Ascending aorta (tissue), 2 donors: Measurements from ENCODE around the gene ARAF. TPM values are rescaled to one million over a fixed set of nuclear protein-coding genes. Genes with fewer than 3 reads are reported as not detected.

Experiments used
- DNase-seq, 2 donors: peaks; one replicate each; pipeline ENCODE4 v3.0.0-alpha.2; 2019; ENCODE audit warnings: low spot score in 2 of 2
- H3K27ac ChIP-seq, 2 donors: fragments of 200-600 bp; sonication (generic); one replicate each; pipeline ENCODE4 v1.5.1; 2016 to 2017; ENCODE audit warnings: mild to moderate bottlenecking in 1 of 2
- H3K27me3 ChIP-seq: fragments of 200-600 bp; sonication (generic); one replicate; pipeline ENCODE4 v1.5.1; 2017
- H3K36me3 ChIP-seq, 2 donors: fragments of 200-600 bp; sonication (generic); one replicate each; pipeline ENCODE4 v1.5.1; 2016
- H3K4me1 ChIP-seq, 2 donors: fragments of 200-600 bp; sonication (generic); one replicate each; pipeline ENCODE4 v1.5.1; 2016 to 2017; ENCODE audit warnings: mild to moderate bottlenecking in 1 of 2
- H3K4me3 ChIP-seq, 2 donors: fragments of 200-600 bp; sonication (generic); one replicate each; pipeline ENCODE4 v1.5.1; 2016 to 2017; ENCODE audit warnings: mild to moderate bottlenecking in 1 of 2
- H3K9me3 ChIP-seq, 2 donors: fragments of 200-600 bp; sonication (generic); one replicate each; pipeline ENCODE4 v1.5.1; 2016
- CTCF ChIP-seq, 3 experiments: fragments of 200-600 bp in 2 of 3; fragments of 450-650 bp in 1 of 3; sonication (generic) in 2 of 3; IDR thresholded peaks; one replicate each; pipeline ENCODE4 v1.5.1; 2016 to 2019; ENCODE audit warnings: antibody characterized with exemption in 3 of 3, mild to moderate bottlenecking in 1 of 3, moderate library complexity in 1 of 3
- intact Hi-C: fragments of 100-400 bp; cut with DNase I; formaldehyde crosslinking; loops from one replicate; pipeline ENCODE4 v1.15.1; 2023
- total RNA-seq: library from RNA; depleted of rRNA; stranded (reverse); fragments of >200 nt; gene quantifications from one replicate; pipeline ENCODE4 v1.1.0, GENCODE V29; 2016

The ARAF gene
- total RNA-seq, 1 donor from 2014 or later = 56.1 TPM

- no peak for DNase-seq
- no peak overlapping the region for H3K4me3 ChIP-seq
- no peaks in the 10 kb centered on the region for H3K27me3 ChIP-seq
- intact Hi-C loops = loop anchor here (10.0 kb wide), 1 partner anchor 266 kb away; the partner anchor contains the start of gene ZNF81
- no peaks in the 10 kb centered on the region for H3K9me3 ChIP-seq
- TF ChIP-seq CTCF (IDR thresholded peaks at IDR 0.05) = peak in 2 of 3 experiments; percentile 30 to 43
- peaks cover 21 to 35% of the 10 kb centered on the region in 2 donors for H3K36me3 ChIP-seq
- H3K27ac ChIP-seq = no peak overlapping the region
- no peaks in the 10 kb centered on the region for H3K4me1 ChIP-seq
Observed at GRCh38 chrX:47568656-47569295, 7.8 kb downstream of the ARAF start.

- Histone ChIP-seq H3K4me3 (no peak overlapping the region), H3K4me1 (peaks cover 0 to 3% of the 10 kb centered on the region in 2 donors), H3K36me3 (peaks cover 14 to 35% of the 10 kb centered on the region in 2 donors), H3K9me3 (no peaks in the 10 kb centered on the region), H3K27ac (no peak overlapping the region), H3K27me3 (no peaks in the 10 kb centered on the region)
- no peak for TF ChIP-seq CTCF (IDR thresholded peaks at IDR 0.05)
- no peak for DNase-seq
- intact Hi-C loops = no loop called here
Observed at GRCh38 chrX:47570794-47571193, 9.8 kb downstream of the ARAF start.

- Histone ChIP-seq H3K27ac (no peak overlapping the region), H3K36me3 (peaks cover 13 to 35% of the 10 kb centered on the region in 2 donors), H3K4me1 (peaks cover 0 to 3% of the 10 kb centered on the region in 2 donors), H3K4me3 (no peak overlapping the region), H3K27me3 (no peaks in the 10 kb centered on the region), H3K9me3 (no peaks in the 10 kb centered on the region)
- no peak for TF ChIP-seq CTCF (IDR thresholded peaks at IDR 0.05)
- intact Hi-C loops = no loop called here
- no peak for DNase-seq
Observed at GRCh38 chrX:47571215-47571614, 10.2 kb downstream of the ARAF start.

GRCh38 chrX:47571896-47572295 lies 10.9 kb downstream of the ARAF start:
- intact Hi-C loops = no loop called here
- no peak overlapping the region for H3K4me3 ChIP-seq
- no peak for DNase-seq
- H3K36me3 ChIP-seq = peaks cover 7 to 28% of the 10 kb centered on the region in 2 donors
- H3K27ac ChIP-seq = no peak overlapping the region
- no peaks in the 10 kb centered on the region for H3K27me3 ChIP-seq
- TF ChIP-seq CTCF (IDR thresholded peaks at IDR 0.05) = no peak
- peaks cover 0 to 3% of the 10 kb centered on the region in 2 donors for H3K4me1 ChIP-seq
- H3K9me3 ChIP-seq = no peaks in the 10 kb centered on the region

GRCh38 chrX:47572773-47573340 lies 11.9 kb downstream of the ARAF start:
- DNase-seq = no peak
- Histone ChIP-seq H3K4me1 (peaks cover 0 to 7% of the 10 kb centered on the region in 2 donors), H3K4me3 (no peak overlapping the region), H3K36me3 (peaks cover 0 to 19% of the 10 kb centered on the region in 2 donors), H3K27ac (peak overlapping the region; percentile 33 to 64), H3K9me3 (no peaks in the 10 kb centered on the region), H3K27me3 (no peaks in the 10 kb centered on the region)
- TF ChIP-seq CTCF (IDR thresholded peaks at IDR 0.05) = no peak
- intact Hi-C loops = no loop called here
